ENCODE results near the gene DENND6B. TPM values are rescaled to one million over a fixed set of nuclear protein-coding genes. Genes with fewer than 3 reads are reported as not detected.

Gene DENND6B
- total and polyA plus RNA-seq, 12 donors = 1.1 to 3.6 (median 2.0) TPM

DNA sequence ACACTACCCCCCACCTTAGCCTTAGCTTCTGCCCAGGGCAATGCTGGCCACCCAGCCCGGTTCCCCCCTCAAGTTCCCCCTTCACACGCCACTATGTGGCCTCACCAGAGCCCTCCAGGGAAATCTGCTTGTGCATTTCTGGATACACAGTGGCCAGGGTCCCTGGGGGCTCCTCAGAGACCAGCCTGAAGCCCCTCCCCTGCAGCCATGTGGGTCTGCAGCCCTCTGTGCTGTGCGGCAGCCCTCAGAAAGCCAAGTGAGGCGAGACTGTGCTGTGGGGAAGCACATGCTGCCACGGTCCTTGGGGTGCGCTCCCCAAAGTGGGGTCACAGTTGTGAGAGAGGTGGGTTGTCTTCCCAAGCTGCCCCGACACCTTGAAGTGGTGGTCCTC lies 17.2 kb downstream of the DENND6B start:
- Histone ChIP-seq H3K36me3 (no peaks in the 10 kb centered on the region), H3K4me3 (no peak overlapping the region), H3K4me1 (peaks cover 24 to 49% (median 43%) of the 10 kb centered on the region in 9 donors), H3K27me3 (peaks cover 0 to 4% (median 0%) of the 10 kb centered on the region in 7 donors), H3K27ac (peak overlapping the region in 9 of 10 donors; percentile 85 to 92 (median 88)), H3K9me3 (no peaks in the 10 kb centered on the region)
- 73 to 78% methylated on average over 7 of the region's 7 CpGs for WGBS, 2 donors
- ATAC-seq = no peak
- DNase-seq = no peak
- intact Hi-C loops (cut with DNase I) = loop anchor here in 2 of 10 donors (2.0 to 5.0 kb wide), 2 partner anchors 17 to 37 kb away; partner anchors contain the start of genes DENND6B (in 2 of the 2) and MAPK11 (in 1 of the 2)
- no peak for TF ChIP-seq CTCF (IDR thresholded peaks at IDR 0.05)

DNA sequence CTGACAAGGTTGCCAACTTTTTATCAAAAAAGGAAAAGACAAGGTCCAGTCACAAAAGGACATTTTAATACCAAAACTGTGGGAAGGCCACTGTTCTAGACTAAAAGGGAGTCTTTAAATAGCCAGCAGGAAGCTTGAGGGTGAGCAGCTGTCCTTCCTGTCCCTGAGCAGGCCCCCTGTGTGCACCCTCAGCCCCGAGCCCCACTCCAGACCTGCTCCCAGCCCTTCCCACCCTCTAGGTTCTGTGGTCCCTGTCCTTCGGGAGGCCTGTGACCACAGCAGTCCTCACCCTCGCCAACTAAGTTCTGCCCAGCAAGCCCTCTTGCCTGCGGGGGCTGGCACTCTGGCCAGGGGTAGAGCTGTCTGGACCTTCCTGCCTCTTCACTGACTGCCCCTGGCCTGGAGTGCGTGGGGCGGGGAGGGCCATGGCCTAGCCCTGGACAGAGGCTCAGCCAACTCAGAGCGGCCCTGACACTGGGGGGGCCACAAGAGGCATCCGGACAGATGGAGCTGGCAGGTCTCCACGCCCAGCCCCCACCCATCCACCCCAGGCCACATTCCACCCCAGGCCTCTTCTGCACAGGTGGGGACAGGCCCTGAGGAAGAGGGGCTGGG lies 17.7 kb downstream of the DENND6B start:
- Histone ChIP-seq H3K9me3 (no peaks in the 10 kb centered on the region), H3K27me3 (peaks cover 0 to 4% (median 0%) of the 10 kb centered on the region in 7 donors), H3K27ac (peak overlapping the region; percentile 85 to 92 (median 88)), H3K4me3 (no peak overlapping the region), H3K4me1 (peaks cover 29 to 51% (median 45%) of the 10 kb centered on the region in 9 donors), H3K36me3 (no peaks in the 10 kb centered on the region)
- ATAC-seq (peak in 2 of 8 donors; percentile 9 to 20), DNase-seq (no peak)
- no peak for TF ChIP-seq CTCF (IDR thresholded peaks at IDR 0.05)
- intact Hi-C loops (cut with DNase I) = loop anchor here in 2 of 10 donors (2.0 to 5.0 kb wide), 2 partner anchors 18 to 37 kb away; partner anchors contain the start of genes DENND6B (in 2 of the 2) and MAPK11 (in 1 of the 2)
- 27 to 52% methylated on average over 9 of the region's 9 CpGs for WGBS, 2 donors

DNA sequence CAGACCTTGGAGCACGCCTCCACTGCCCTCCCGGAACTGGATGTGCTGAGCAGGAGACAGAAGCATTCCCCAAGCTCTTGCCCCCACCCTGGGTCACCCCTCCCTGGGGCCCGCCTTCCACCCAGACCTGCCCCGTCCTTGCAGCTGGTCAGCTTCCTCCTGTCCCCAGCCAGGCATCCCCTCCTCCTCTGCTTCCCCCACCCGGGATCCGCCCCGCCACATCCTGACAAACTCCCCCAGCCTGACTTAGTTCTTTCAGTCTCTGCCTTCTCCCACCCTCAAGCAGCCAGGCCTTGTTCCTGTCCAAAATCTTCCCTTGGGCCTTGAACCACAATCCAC lies 18.2 kb downstream of the DENND6B start:
- Histone ChIP-seq H3K4me1 (peaks cover 34 to 51% (median 49%) of the 10 kb centered on the region in 9 donors), H3K27ac (peak overlapping the region; percentile 85 to 92 (median 88)), H3K27me3 (peaks cover 0 to 4% (median 0%) of the 10 kb centered on the region in 7 donors), H3K36me3 (no peaks in the 10 kb centered on the region), H3K4me3 (peak overlapping the region in 6 of 10 donors; percentile 9 to 38 (median 26)), H3K9me3 (no peaks in the 10 kb centered on the region)
- ATAC-seq (peak; percentile 32 to 76 (median 61)), DNase-seq (peak; percentile 89 to 91)
- no peak for TF ChIP-seq CTCF (IDR thresholded peaks at IDR 0.05)
- 39% methylated on average over 7 of the region's 7 CpGs for whole genome bisulfite sequencing, 2 donors
- intact Hi-C loops (cut with DNase I) = loop anchor here in 2 of 10 donors (2.0 to 5.0 kb wide), 2 partner anchors 18 to 36 kb away; partner anchors contain the start of genes DENND6B (in 2 of the 2) and MAPK11 (in 1 of the 2)

GRCh38 chr22:50307890-50308596 lies 18.8 kb downstream of the DENND6B start:
- H3K36me3 ChIP-seq = no peaks in the 10 kb centered on the region
- no peaks in the 10 kb centered on the region for H3K9me3 ChIP-seq
- peak in 2 of 8 donors; percentile 0 to 3 for ATAC-seq
- TF ChIP-seq CTCF (IDR thresholded peaks at IDR 0.05) = no peak
- H3K27ac ChIP-seq = peak overlapping the region; percentile 85 to 92 (median 88)
- intact Hi-C loops (cut with DNase I) = loop anchor here in 2 of 10 donors (2.0 to 5.0 kb wide), 2 partner anchors 19 to 36 kb away; partner anchors contain the start of genes DENND6B (in 2 of the 2) and MAPK11 (in 1 of the 2)
- 24 to 33% methylated on average over 16 to 19 of the region's 19 CpGs for WGBS, 2 donors
- no peak for DNase-seq
- peaks cover 0 to 4% (median 0%) of the 10 kb centered on the region in 7 donors for H3K27me3 ChIP-seq
- peak overlapping the region in 8 of 10 donors; percentile 0 to 38 (median 20) for H3K4me3 ChIP-seq
- H3K4me1 ChIP-seq = peaks cover 38 to 57% (median 55%) of the 10 kb centered on the region in 9 donors

Data from heart right ventricle (tissue), 16 donors.